ENCODE results near the gene STK39.

Gene STK39

GRCh38 chr2:168075446-168075845, 171.9 kb downstream of the STK39 start:
- no peak overlapping the region for H3K4me3 ChIP-seq (replicated peaks; ENCODE audit: insufficient read depth, low read length)
- no peaks in the 10 kb centered on the region for H3K27me3 ChIP-seq (ENCODE audit: insufficient read depth, poor library complexity, severe bottlenecking)
- no peak for DNase-seq (ENCODE audit: low read depth in 1 of 2, low spot score in 1 of 2)
- no peak overlapping the region for H3K27ac ChIP-seq (replicated peaks)
- no peak for TF ChIP-seq SPI1 (IDR thresholded peaks at IDR 0.05; ENCODE audit: borderline replicate concordance, low read depth)
- TF ChIP-seq CTCF (IDR thresholded peaks at IDR 0.05; ENCODE audit: insufficient read depth, low read length): no peak
- no peak for TF ChIP-seq GABPA (IDR thresholded peaks at IDR 0.05; ENCODE audit: low read depth)
- no peak for TF ChIP-seq POLR2AphosphoS5 (IDR thresholded peaks at IDR 0.05; ENCODE audit: low read depth)
- TF ChIP-seq, protein P1, sequence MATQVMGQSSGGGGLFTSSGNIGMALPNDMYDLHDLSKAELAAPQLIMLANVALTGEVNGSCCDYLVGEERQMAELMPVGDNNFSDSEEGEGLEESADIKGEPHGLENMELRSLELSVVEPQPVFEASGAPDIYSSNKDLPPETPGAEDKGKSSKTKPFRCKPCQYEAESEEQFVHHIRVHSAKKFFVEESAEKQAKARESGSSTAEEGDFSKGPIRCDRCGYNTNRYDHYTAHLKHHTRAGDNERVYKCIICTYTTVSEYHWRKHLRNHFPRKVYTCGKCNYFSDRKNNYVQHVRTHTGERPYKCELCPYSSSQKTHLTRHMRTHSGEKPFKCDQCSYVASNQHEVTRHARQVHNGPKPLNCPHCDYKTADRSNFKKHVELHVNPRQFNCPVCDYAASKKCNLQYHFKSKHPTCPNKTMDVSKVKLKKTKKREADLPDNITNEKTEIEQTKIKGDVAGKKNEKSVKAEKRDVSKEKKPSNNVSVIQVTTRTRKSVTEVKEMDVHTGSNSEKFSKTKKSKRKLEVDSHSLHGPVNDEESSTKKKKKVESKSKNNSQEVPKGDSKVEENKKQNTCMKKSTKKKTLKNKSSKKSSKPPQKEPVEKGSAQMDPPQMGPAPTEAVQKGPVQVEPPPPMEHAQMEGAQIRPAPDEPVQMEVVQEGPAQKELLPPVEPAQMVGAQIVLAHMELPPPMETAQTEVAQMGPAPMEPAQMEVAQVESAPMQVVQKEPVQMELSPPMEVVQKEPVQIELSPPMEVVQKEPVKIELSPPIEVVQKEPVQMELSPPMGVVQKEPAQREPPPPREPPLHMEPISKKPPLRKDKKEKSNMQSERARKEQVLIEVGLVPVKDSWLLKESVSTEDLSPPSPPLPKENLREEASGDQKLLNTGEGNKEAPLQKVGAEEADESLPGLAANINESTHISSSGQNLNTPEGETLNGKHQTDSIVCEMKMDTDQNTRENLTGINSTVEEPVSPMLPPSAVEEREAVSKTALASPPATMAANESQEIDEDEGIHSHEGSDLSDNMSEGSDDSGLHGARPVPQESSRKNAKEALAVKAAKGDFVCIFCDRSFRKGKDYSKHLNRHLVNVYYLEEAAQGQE (IDR thresholded peaks at IDR 0.05; ENCODE audit: insufficient replicate concordance, low read depth): no peak

GRCh38 chr2:168072626-168073303, 174.6 kb downstream of the STK39 start:
- no peak for TF ChIP-seq CTCF (IDR thresholded peaks at IDR 0.05; ENCODE audit: insufficient read depth, low read length)
- TF ChIP-seq SPI1 (IDR thresholded peaks at IDR 0.05; ENCODE audit: borderline replicate concordance, low read depth): no peak
- TF ChIP-seq, protein P1 (IDR thresholded peaks at IDR 0.05; ENCODE audit: insufficient replicate concordance, low read depth): no peak
- TF ChIP-seq POLR2AphosphoS5 (IDR thresholded peaks at IDR 0.05; ENCODE audit: low read depth): no peak
- TF ChIP-seq GABPA (IDR thresholded peaks at IDR 0.05; ENCODE audit: low read depth): no peak
- DNase-seq (ENCODE audit: low read depth in 1 of 2, low spot score in 1 of 2): no peak
- no peak overlapping the region for H3K4me3 ChIP-seq (replicated peaks; ENCODE audit: insufficient read depth, low read length)

GRCh38 chr2:168064011-168064998, 183.1 kb downstream of the STK39 start:
- TF ChIP-seq SPI1 (IDR thresholded peaks at IDR 0.05; ENCODE audit: borderline replicate concordance, low read depth): no peak
- TF ChIP-seq, protein P1 (IDR thresholded peaks at IDR 0.05; ENCODE audit: insufficient replicate concordance, low read depth): no peak
- no peak for TF ChIP-seq POLR2AphosphoS5 (IDR thresholded peaks at IDR 0.05; ENCODE audit: low read depth)
- TF ChIP-seq GABPA (IDR thresholded peaks at IDR 0.05; ENCODE audit: low read depth): no peak
- no peak for TF ChIP-seq CTCF (IDR thresholded peaks at IDR 0.05; ENCODE audit: insufficient read depth, low read length)
- Histone ChIP-seq H3K27me3 (ENCODE audit: insufficient read depth, poor library complexity, severe bottlenecking) (no peaks in the 10 kb centered on the region), H3K4me3 (replicated peaks; ENCODE audit: insufficient read depth, low read length) (no peak overlapping the region), H3K27ac (replicated peaks) (no peak overlapping the region)
- DNase-seq (ENCODE audit: low read depth in 1 of 2, low spot score in 1 of 2): no peak

More at GRCh38 chr2:168072626-168073303, 174.6 kb downstream of the STK39 start:
- Histone ChIP-seq H3K27ac (replicated peaks) (no peak overlapping the region), H3K27me3 (ENCODE audit: insufficient read depth, poor library complexity, severe bottlenecking) (no peaks in the 10 kb centered on the region)

Data from HL-60 (cell line).